Osteocyte (in vitro differentiated cells): ENCODE measurements around the gene SH2D5. TPM values are rescaled to one million over a fixed set of nuclear protein-coding genes. Genes with fewer than 3 reads are reported as not detected.

ENCODE experiments used
- DNase-seq: peaks from one replicate; pipeline ENCODE4 v3.0.0; 2021; ENCODE audit warnings: mixed read lengths; ENCODE audit not compliant: unreplicated experiment; ENCODE audit errors: extremely low spot score
- H3K27ac Mint-ChIP-seq: one replicate; pipeline ENCODE4 v1.8.0; 2021; ENCODE audit warnings: mild to moderate bottlenecking, mixed read lengths; ENCODE audit not compliant: unreplicated experiment
- H3K27me3 Mint-ChIP-seq: one replicate; pipeline ENCODE4 v1.8.0; 2021; ENCODE audit warnings: mixed read lengths; ENCODE audit not compliant: unreplicated experiment
- H3K36me3 Mint-ChIP-seq: one replicate; pipeline ENCODE4 v1.8.0; 2021; ENCODE audit warnings: mixed read lengths; ENCODE audit not compliant: unreplicated experiment
- H3K4me1 Mint-ChIP-seq: one replicate; pipeline ENCODE4 v1.8.0; 2021; ENCODE audit warnings: mixed read lengths; ENCODE audit not compliant: unreplicated experiment
- H3K4me3 Mint-ChIP-seq: one replicate; pipeline ENCODE4 v1.8.0; 2021; ENCODE audit warnings: mild to moderate bottlenecking, moderate library complexity, mixed read lengths; ENCODE audit not compliant: unreplicated experiment
- H3K9me3 Mint-ChIP-seq: one replicate; pipeline ENCODE4 v1.8.0; 2021; ENCODE audit warnings: mixed read lengths; ENCODE audit not compliant: unreplicated experiment
- CTCF ChIP-seq: fragments of 200-600 bp; sonication (generic); IDR thresholded peaks from 2 replicates; pipeline ENCODE4 v1.5.0; 2021; ENCODE audit warnings: antibody characterized with exemption, mild to moderate bottlenecking, moderate library complexity
- total RNA-seq: library from RNA; stranded (reverse); gene quantifications from 2 replicates; pipeline ENCODE4 v1.2.1, GENCODE V29; 2021

The SH2D5 gene
- total RNA-seq, 1 donor from 2014 or later, result 0.46 TPM

- Mint-ChIP-seq H3K9me3 (no peaks in the 10 kb centered on the region), H3K36me3 (no peaks in the 10 kb centered on the region), H3K4me1 (peaks cover 3% of the 10 kb centered on the region), H3K27ac (no peak overlapping the region), H3K4me3 (no peak overlapping the region), H3K27me3 (peaks cover 6% of the 10 kb centered on the region)
- DNase-seq, result no peak
- TF ChIP-seq CTCF, result no peak
Measured at GRCh38 chr1:20725189-20726117, 7.0 kb downstream of the SH2D5 start.

- H3K9me3 Mint-ChIP-seq, result no peaks in the 10 kb centered on the region
- H3K27ac Mint-ChIP-seq, result no peak overlapping the region
- H3K4me1 Mint-ChIP-seq, result no peaks in the 10 kb centered on the region
- H3K27me3 Mint-ChIP-seq, result peaks cover under 1% of the 10 kb centered on the region
- DNase-seq, result no peak
- H3K36me3 Mint-ChIP-seq, result no peaks in the 10 kb centered on the region
- no peak for TF ChIP-seq CTCF
- no peak overlapping the region for H3K4me3 Mint-ChIP-seq
Measured at GRCh38 chr1:20724364-20725188, 7.9 kb downstream of the SH2D5 start.

GRCh38 chr1:20723537-20724363 is 8.8 kb downstream of the SH2D5 start:
- no peaks in the 10 kb centered on the region for H3K36me3 Mint-ChIP-seq
- no peak overlapping the region for H3K4me3 Mint-ChIP-seq
- DNase-seq, result no peak
- no peak overlapping the region for H3K27ac Mint-ChIP-seq
- no peaks in the 10 kb centered on the region for H3K9me3 Mint-ChIP-seq
- H3K4me1 Mint-ChIP-seq, result no peaks in the 10 kb centered on the region
- TF ChIP-seq CTCF, result no peak
- peaks cover 3% of the 10 kb centered on the region for H3K27me3 Mint-ChIP-seq

- Mint-ChIP-seq H3K4me1 (no peaks in the 10 kb centered on the region), H3K27ac (no peak overlapping the region), H3K4me3 (no peak overlapping the region), H3K36me3 (no peaks in the 10 kb centered on the region), H3K27me3 (peaks cover 4% of the 10 kb centered on the region), H3K9me3 (no peaks in the 10 kb centered on the region)
- no peak for DNase-seq
- TF ChIP-seq CTCF, result no peak
Measured at GRCh38 chr1:20723159-20723536, 9.4 kb downstream of the SH2D5 start.
